ENCODE measurements around the gene CDH10. TPM values are rescaled to one million over a fixed set of nuclear protein-coding genes. Genes with fewer than 3 reads are reported as not detected.

CDH10 gene
- total and polyA plus RNA-seq, 2 of the 4 experiments (the other 2 are of a cell fraction), result 0.18 to 0.21 TPM

DNA sequence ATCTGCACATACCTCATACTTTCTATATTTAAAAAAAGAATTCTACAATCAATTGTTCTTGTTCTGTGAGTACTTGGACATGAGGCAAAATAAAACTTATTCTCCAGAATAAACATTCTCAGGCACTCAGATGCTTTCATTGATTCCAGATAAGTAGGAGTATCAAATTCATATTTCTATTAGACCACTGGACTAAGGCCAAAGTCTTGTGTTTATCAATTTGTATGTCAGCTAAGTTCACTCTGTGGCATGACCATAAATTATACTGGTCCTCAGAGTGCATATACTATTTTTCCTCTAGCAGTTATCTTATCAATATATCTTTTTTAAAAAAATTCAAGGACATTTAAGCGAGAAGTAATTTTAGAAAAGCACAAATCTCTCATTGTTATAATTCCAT lies 28.2 kb downstream of the CDH10 start:
- in situ Hi-C loops (cut with MboI; ENCODE audit: low sequenced_read_pairs), result no loop called here

More for the DNA sequence above, 28.2 kb downstream of the CDH10 start:
- no peaks in the 10 kb centered on the region for H3K4me1 ChIP-seq (ENCODE audit: control insufficient read depth, insufficient read depth, low read length)
- CTCF ChIA-PET, result no interaction called here
- no peak overlapping the region for H4K8ac ChIP-seq (ENCODE audit: low read depth in 2 of 2, low read length in 2 of 2)
- no TSS peak for BruUV-seq (replicated peaks)
- H3K9me3 ChIP-seq (ENCODE audit: control insufficient read depth, insufficient read depth, low read length), result peaks cover 6% of the 10 kb centered on the region
- TF ChIP-seq CHD1 (IDR thresholded peaks at IDR 0.05; ENCODE audit: low read depth, low read length) (no peak), MAFK (IDR thresholded peaks at IDR 0.05; ENCODE audit: low read depth, low read length) (no peak), ELK1 (IDR thresholded peaks at IDR 0.05; ENCODE audit: borderline replicate concordance, low read depth, low read length) (no peak), SMC3 (IDR thresholded peaks at IDR 0.05; ENCODE audit: low read depth, low read length) (no peak), BHLHE40 (IDR thresholded peaks at IDR 0.05; ENCODE audit: low read depth, low read length) (no peak), CEBPB (IDR thresholded peaks at IDR 0.05; ENCODE audit: low read depth, low read length) (no peak), RCOR1 (IDR thresholded peaks at IDR 0.05; ENCODE audit: insufficient replicate concordance, low read length) (no peak), MAZ (IDR thresholded peaks at IDR 0.05; ENCODE audit: borderline replicate concordance, low read depth, low read length) (no peak), CTCF (conservative IDR thresholded peaks at IDR 0.05; ENCODE audit: low read depth, low read length) (no peak), FOS (IDR thresholded peaks at IDR 0.05; ENCODE audit: low read depth, low read length) (no peak), POLR2A (IDR thresholded peaks at IDR 0.05; ENCODE audit: low read depth, low read length) (no peak), NFE2L2 (IDR thresholded peaks at IDR 0.05; ENCODE audit: low read depth, low read length) (no peak), RAD21 (IDR thresholded peaks at IDR 0.05; ENCODE audit: low read length) (no peak), MXI1 (IDR thresholded peaks at IDR 0.05; ENCODE audit: borderline replicate concordance, low read depth, low read length) (no peak), RFX5 (IDR thresholded peaks at IDR 0.05; ENCODE audit: low read depth, low read length) (no peak)
- TF ChIP-seq, protein P1, sequence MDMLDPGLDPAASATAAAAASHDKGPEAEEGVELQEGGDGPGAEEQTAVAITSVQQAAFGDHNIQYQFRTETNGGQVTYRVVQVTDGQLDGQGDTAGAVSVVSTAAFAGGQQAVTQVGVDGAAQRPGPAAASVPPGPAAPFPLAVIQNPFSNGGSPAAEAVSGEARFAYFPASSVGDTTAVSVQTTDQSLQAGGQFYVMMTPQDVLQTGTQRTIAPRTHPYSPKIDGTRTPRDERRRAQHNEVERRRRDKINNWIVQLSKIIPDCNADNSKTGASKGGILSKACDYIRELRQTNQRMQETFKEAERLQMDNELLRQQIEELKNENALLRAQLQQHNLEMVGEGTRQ (IDR thresholded peaks at IDR 0.05; ENCODE audit: low read depth, low read length), result no peak
- POLR2A ChIA-PET (ENCODE audit: unreplicated experiment), result no interaction called here
- H2BK20ac ChIP-seq (ENCODE audit: low read depth, low read length), result no peak overlapping the region
- WGBS, 2 experiments (ENCODE audit: extremely low coverage in 2 of 2, insufficient read length in 1 of 2), result no CpG with 5 or more reads among the region's 1 CpG
- H2BK5ac ChIP-seq (ENCODE audit: low read depth, low read length, poor library complexity, severe bottlenecking), result no peak overlapping the region
- H3K56ac ChIP-seq (ENCODE audit: extremely low read depth, insufficient read depth, low read length), result no peak overlapping the region
- no peaks in the 10 kb centered on the region for H3K36me3 ChIP-seq (ENCODE audit: control insufficient read depth, insufficient read depth, low read length)
- H3K14ac ChIP-seq (replicated peaks; ENCODE audit: low read depth, low read length), result no peak overlapping the region
- no peak overlapping the region for H2AK5ac ChIP-seq (ENCODE audit: low read depth, low read length)
- no peak overlapping the region for H3K4ac ChIP-seq (ENCODE audit: low read depth, low read length)
- H2AK9ac ChIP-seq (replicated peaks; ENCODE audit: low read depth, low read length, poor library complexity), result no peak overlapping the region
- no peak overlapping the region for H2AFZ ChIP-seq (replicated peaks; ENCODE audit: low read length, poor library complexity)
- no peak overlapping the region for H2BK15ac ChIP-seq (ENCODE audit: low read depth, low read length)
- H3K79me1 ChIP-seq (ENCODE audit: low read depth in 1 of 2, low read length in 2 of 2), result no peaks in the 10 kb centered on the region
- DNase-seq (no peak), ATAC-seq (ENCODE audit: low read depth) (no peak)
- H3K9ac ChIP-seq (ENCODE audit: low read depth, low read length), result no peak overlapping the region
- H4K91ac ChIP-seq (ENCODE audit: insufficient read depth, low read depth, low read length), result no peak overlapping the region
- no peak overlapping the region for H3K27ac ChIP-seq (ENCODE audit: insufficient read depth, low read length)
- no peaks in the 10 kb centered on the region for H4K20me1 ChIP-seq (ENCODE audit: insufficient read depth, low read length)
- H3K23ac ChIP-seq (ENCODE audit: low read depth, low read length), result no peak overlapping the region
- intact Hi-C loops (cut with micrococcal nuclease) (no loop called here), dilution Hi-C loops (cut with HindIII; ENCODE audit: low sequenced_read_pairs, unreplicated experiment) (no loop called here)
- no peak overlapping the region for H4K5ac ChIP-seq (ENCODE audit: low read depth, low read length)
- H3K18ac ChIP-seq (ENCODE audit: low read depth, low read length), result no peak overlapping the region
- H2BK120ac ChIP-seq (ENCODE audit: low read depth, low read length), result no peak overlapping the region
- H3K4me2 ChIP-seq (ENCODE audit: low read depth, low read length), result no peak overlapping the region
- H3K4me3 ChIP-seq (ENCODE audit: insufficient read depth, low read depth, low read length), result no peak overlapping the region
- H3K27me3 ChIP-seq (ENCODE audit: control insufficient read depth, insufficient read depth, low read length), result no peaks in the 10 kb centered on the region
- no peaks in the 10 kb centered on the region for H3K9me1 ChIP-seq (ENCODE audit: insufficient read depth, low read length)

Data from IMR-90 (cell line).